Measurements from ENCODE around the gene CACNA1B. TPM values are rescaled to one million over a fixed set of nuclear protein-coding genes. Genes with fewer than 3 reads are reported as not detected.

The CACNA1B gene
- total and polyA plus RNA-seq, 2 donors (not counting 1 experiment from before 2014, with no cell fraction given), result 0.01 to 0.17 TPM

- H2AFZ ChIP-seq (ENCODE audit: low read length), result no peak overlapping the region
- H3K4me1 ChIP-seq (ENCODE audit: control insufficient read depth, extremely low read depth, insufficient read depth, low read length), result no peaks in the 10 kb centered on the region
- no peaks in the 10 kb centered on the region for H3K27me3 ChIP-seq (ENCODE audit: control insufficient read depth, insufficient read depth, low read length)
- no peak for DNase-seq (ENCODE audit: low read depth in 2 of 2)
- no peaks in the 10 kb centered on the region for H3K79me2 ChIP-seq (ENCODE audit: control insufficient read depth, insufficient read depth, low read length)
- no peak overlapping the region for H3K4me3 ChIP-seq (replicated peaks in 1 of 4; ENCODE audit: control extremely low read depth in 1 of 4, insufficient read depth in 1 of 4, low read depth in 3 of 4, low read length in 4 of 4)
- H3K4me2 ChIP-seq (ENCODE audit: extremely low read depth, insufficient read depth, low read length), result no peak overlapping the region
- TF ChIP-seq EZH2 (IDR thresholded peaks at IDR 0.05; ENCODE audit: low read length, missing control alignments) (no peak), CTCF (conservative IDR thresholded peaks at IDR 0.05 in 1 of 2, IDR thresholded peaks at IDR 0.05 in 1 of 2; ENCODE audit: low read depth in 1 of 2, low read length in 2 of 2) (no peak)
- H4K20me1 ChIP-seq (ENCODE audit: control insufficient read depth, extremely low read depth, insufficient read depth, low read length), result no peaks in the 10 kb centered on the region
- no peaks in the 10 kb centered on the region for H3K9me3 ChIP-seq (ENCODE audit: control insufficient read depth, insufficient read depth, low read depth, low read length)
- no peaks in the 10 kb centered on the region for H3K36me3 ChIP-seq (ENCODE audit: control insufficient read depth, insufficient read depth, low read length)
- H3K27ac ChIP-seq (ENCODE audit: insufficient read depth, low read length), result no peak overlapping the region
- H3K9ac ChIP-seq (ENCODE audit: insufficient read depth, low read length), result no peak overlapping the region
These were observed 156.4 kb downstream of the CACNA1B start for GRCh38 chr9:138033950-138034349.

GRCh38 chr9:138037140-138037539 is 159.6 kb downstream of the CACNA1B start:
- Histone ChIP-seq H3K27me3 (ENCODE audit: control insufficient read depth, insufficient read depth, low read length) (no peaks in the 10 kb centered on the region), H3K36me3 (ENCODE audit: control insufficient read depth, insufficient read depth, low read length) (no peaks in the 10 kb centered on the region), H3K4me3 (replicated peaks in 1 of 4; ENCODE audit: control extremely low read depth in 1 of 4, insufficient read depth in 1 of 4, low read depth in 3 of 4, low read length in 4 of 4) (no peak overlapping the region), H3K9ac (ENCODE audit: insufficient read depth, low read length) (no peak overlapping the region), H2AFZ (ENCODE audit: low read length) (no peak overlapping the region), H3K4me2 (ENCODE audit: extremely low read depth, insufficient read depth, low read length) (no peak overlapping the region), H3K9me3 (ENCODE audit: control insufficient read depth, insufficient read depth, low read depth, low read length) (no peaks in the 10 kb centered on the region), H3K79me2 (ENCODE audit: control insufficient read depth, insufficient read depth, low read length) (no peaks in the 10 kb centered on the region), H3K27ac (ENCODE audit: insufficient read depth, low read length) (no peak overlapping the region), H4K20me1 (ENCODE audit: control insufficient read depth, extremely low read depth, insufficient read depth, low read length) (no peaks in the 10 kb centered on the region), H3K4me1 (ENCODE audit: control insufficient read depth, extremely low read depth, insufficient read depth, low read length) (no peaks in the 10 kb centered on the region)
- TF ChIP-seq EZH2 (IDR thresholded peaks at IDR 0.05; ENCODE audit: low read length, missing control alignments) (no peak), CTCF (conservative IDR thresholded peaks at IDR 0.05 in 1 of 2, IDR thresholded peaks at IDR 0.05 in 1 of 2; ENCODE audit: low read depth in 1 of 2, low read length in 2 of 2) (no peak)
- DNase-seq (ENCODE audit: low read depth in 2 of 2), result no peak

GRCh38 chr9:138038244-138038671 is 160.7 kb downstream of the CACNA1B start:
- Histone ChIP-seq H3K4me2 (ENCODE audit: extremely low read depth, insufficient read depth, low read length) (no peak overlapping the region), H3K4me3 (replicated peaks in 1 of 4; ENCODE audit: control extremely low read depth in 1 of 4, insufficient read depth in 1 of 4, low read depth in 3 of 4, low read length in 4 of 4) (no peak overlapping the region), H3K79me2 (ENCODE audit: control insufficient read depth, insufficient read depth, low read length) (no peaks in the 10 kb centered on the region), H3K27me3 (ENCODE audit: control insufficient read depth, insufficient read depth, low read length) (no peaks in the 10 kb centered on the region), H3K4me1 (ENCODE audit: control insufficient read depth, extremely low read depth, insufficient read depth, low read length) (no peaks in the 10 kb centered on the region), H2AFZ (ENCODE audit: low read length) (no peak overlapping the region), H3K36me3 (ENCODE audit: control insufficient read depth, insufficient read depth, low read length) (no peaks in the 10 kb centered on the region), H4K20me1 (ENCODE audit: control insufficient read depth, extremely low read depth, insufficient read depth, low read length) (no peaks in the 10 kb centered on the region), H3K9me3 (ENCODE audit: control insufficient read depth, insufficient read depth, low read depth, low read length) (no peaks in the 10 kb centered on the region), H3K9ac (ENCODE audit: insufficient read depth, low read length) (no peak overlapping the region), H3K27ac (ENCODE audit: insufficient read depth, low read length) (no peak overlapping the region)
- DNase-seq (ENCODE audit: low read depth in 2 of 2), result no peak
- TF ChIP-seq EZH2 (IDR thresholded peaks at IDR 0.05; ENCODE audit: low read length, missing control alignments) (no peak), CTCF (conservative IDR thresholded peaks at IDR 0.05 in 1 of 2, IDR thresholded peaks at IDR 0.05 in 1 of 2; ENCODE audit: low read depth in 1 of 2, low read length in 2 of 2) (no peak)

Measured in fibroblast of lung (primary cell).